Esophagus (tissue), 2 donors: ENCODE data around the gene CORO2A. TPM values are rescaled to one million over a fixed set of nuclear protein-coding genes. Genes with fewer than 3 reads are reported as not detected.
A peak's percentile ranks its signal among the peaks of the same experiment; 100 is the strongest.

ENCODE experiments used
- H3K27ac ChIP-seq, 2 donors: one replicate each; pipeline ENCODE4 v1.5.1; 2013; ENCODE audit warnings: low read depth in 2 of 2, mild to moderate bottlenecking in 2 of 2, inconsistent platforms in 1 of 2, low read length in 1 of 2, moderate library complexity in 1 of 2
- H3K27me3 ChIP-seq, 2 donors: one replicate each; pipeline ENCODE4 v1.6.1; 2013; ENCODE audit warnings: low read length in 2 of 2, control low read depth in 1 of 2, mild to moderate bottlenecking in 1 of 2; ENCODE audit not compliant: insufficient read depth in 2 of 2, control insufficient read depth in 1 of 2
- H3K36me3 ChIP-seq, 2 donors: one replicate each; pipeline ENCODE4 v1.6.1; 2013; ENCODE audit warnings: low read length in 1 of 2; ENCODE audit not compliant: control insufficient read depth in 2 of 2, insufficient read depth in 2 of 2
- H3K4me1 ChIP-seq, 2 donors: one replicate each; pipeline ENCODE4 v1.6.1; 2013; ENCODE audit warnings: low read length in 1 of 2; ENCODE audit not compliant: control insufficient read depth in 2 of 2, insufficient read depth in 2 of 2
- H3K4me3 ChIP-seq, 2 donors: one replicate each; pipeline ENCODE4 v1.5.1; 2013; ENCODE audit warnings: low read length in 2 of 2, mild to moderate bottlenecking in 2 of 2, low read depth in 1 of 2, moderate library complexity in 1 of 2
- H3K9me3 ChIP-seq, 2 donors: one replicate each; pipeline ENCODE4 v1.6.1; 2013; ENCODE audit warnings: mild to moderate bottlenecking in 2 of 2, low read depth in 1 of 2, low read length in 1 of 2, moderate library complexity in 1 of 2; ENCODE audit not compliant: control insufficient read depth in 2 of 2, insufficient read depth in 1 of 2
- WGBS, 2 donors: extraction: QIAGEN DNeasy Blood & Tissue Kit; methylation state at CpG; one replicate each; pipeline ENCODE4 v1.1.7; 2013; 5-methylcytosine and 5-hydroxymethylcytosine counted together
- polyA plus RNA-seq, 2 donors: library from polyadenylated mRNA; stranded (reverse); fragments of 200-250 nt; gene quantifications; one replicate each; pipeline ENCODE4 v1.2.3, GENCODE V29; 2013
- donor health status: healthy with polysubstance abuse.
- donor health status: Bipolar disorder and iron deficiency.

CORO2A gene
- polyA plus RNA-seq, 2 donors = 7.1 to 9.0 TPM

DNA sequence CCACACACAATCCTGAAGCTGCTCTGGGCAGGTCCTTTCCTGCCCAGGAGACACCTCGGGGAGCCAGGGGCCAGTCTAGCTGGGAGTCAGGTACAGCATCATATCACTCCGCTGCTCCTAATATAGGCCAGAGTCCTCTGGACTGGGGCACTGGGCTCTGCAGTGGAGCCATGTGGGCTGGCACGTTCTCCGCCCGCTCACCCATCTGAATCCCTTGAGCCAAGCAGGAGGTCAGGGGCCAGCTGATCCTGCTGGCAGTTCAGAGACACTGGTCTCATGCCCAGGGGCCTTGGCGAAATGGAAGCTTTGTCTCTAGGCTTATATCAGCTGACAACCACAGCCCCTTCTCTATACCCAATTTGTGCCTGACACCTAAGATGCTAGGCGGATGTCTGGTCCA, 9.3 kb upstream of the CORO2A start:
- no peaks in the 10 kb centered on the region for H3K4me1 ChIP-seq
- peaks cover 7 to 51% of the 10 kb centered on the region in 2 donors for H3K36me3 ChIP-seq
- no peak overlapping the region for H3K27ac ChIP-seq
- no peak overlapping the region for H3K4me3 ChIP-seq
- H3K9me3 ChIP-seq = no peaks in the 10 kb centered on the region
- no peaks in the 10 kb centered on the region for H3K27me3 ChIP-seq
- WGBS, 2 donors = 88 to 93% methylated on average over 7 of the region's 7 CpGs

DNA sequence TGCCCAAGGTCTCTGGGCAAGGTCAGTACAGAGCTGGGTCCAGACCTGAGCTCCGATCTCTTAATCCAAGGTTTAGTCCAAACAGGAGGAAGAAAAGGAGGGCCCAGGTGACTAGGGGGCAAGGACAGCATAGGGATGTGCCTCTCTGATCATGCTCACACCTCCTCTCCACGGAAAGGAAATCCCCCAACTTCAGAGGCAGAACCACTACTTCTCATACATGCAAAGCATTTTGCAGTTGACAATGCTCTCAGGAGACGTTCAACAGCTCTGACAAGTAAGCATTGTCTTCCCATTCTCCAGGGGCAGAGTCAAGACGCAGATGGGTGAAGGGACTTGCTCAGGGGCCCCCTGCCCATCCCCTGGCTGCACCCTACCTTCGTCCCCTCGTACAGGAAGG, 8.7 kb upstream of the CORO2A start:
- Histone ChIP-seq H3K9me3 (no peaks in the 10 kb centered on the region), H3K4me1 (no peaks in the 10 kb centered on the region), H3K36me3 (peaks cover 7 to 48% of the 10 kb centered on the region in 2 donors), H3K27me3 (no peaks in the 10 kb centered on the region), H3K4me3 (no peak overlapping the region), H3K27ac (no peak overlapping the region)
- 85 to 86% methylated on average over 6 of the region's 6 CpGs for WGBS, 2 donors

DNA sequence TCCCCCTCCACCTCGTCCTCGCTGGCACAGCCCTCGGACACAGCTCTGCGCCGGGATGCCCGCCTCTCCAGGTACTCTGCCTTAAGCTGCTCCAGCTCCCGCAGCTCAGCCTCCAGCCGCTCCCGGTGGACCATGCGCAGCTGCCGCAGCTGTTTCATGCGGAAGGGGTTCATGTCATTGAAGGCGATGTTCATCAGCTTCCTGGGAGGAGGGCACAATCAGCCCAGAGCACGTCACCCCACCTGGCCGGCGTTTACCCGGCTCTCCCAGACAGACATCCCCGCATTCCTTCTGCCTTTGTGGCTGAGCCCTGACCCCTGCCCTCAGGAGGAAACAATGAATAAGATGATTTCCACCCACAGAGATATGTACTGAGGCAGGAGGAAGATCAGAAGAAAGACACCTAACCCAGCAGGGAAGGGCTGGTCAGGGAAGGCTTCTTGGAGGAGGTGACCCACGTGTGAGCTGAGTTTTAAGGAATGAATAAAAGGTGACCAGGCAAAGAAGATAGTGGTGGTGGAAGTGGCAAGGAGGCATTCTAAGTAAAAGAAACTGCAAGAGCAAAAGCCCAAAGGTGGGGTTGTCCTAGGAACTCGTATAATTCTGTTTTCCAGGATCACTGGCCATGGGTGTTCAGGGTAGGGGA, 7.1 kb upstream of the CORO2A start:
- H3K36me3 ChIP-seq = peaks cover 7 to 48% of the 10 kb centered on the region in 2 donors
- H3K27ac ChIP-seq = no peak overlapping the region
- WGBS, 2 donors = 86 to 90% methylated on average over 20 of the region's 20 CpGs
- no peaks in the 10 kb centered on the region for H3K9me3 ChIP-seq
- no peak overlapping the region for H3K4me3 ChIP-seq
- H3K4me1 ChIP-seq = no peaks in the 10 kb centered on the region
- no peaks in the 10 kb centered on the region for H3K27me3 ChIP-seq

DNA sequence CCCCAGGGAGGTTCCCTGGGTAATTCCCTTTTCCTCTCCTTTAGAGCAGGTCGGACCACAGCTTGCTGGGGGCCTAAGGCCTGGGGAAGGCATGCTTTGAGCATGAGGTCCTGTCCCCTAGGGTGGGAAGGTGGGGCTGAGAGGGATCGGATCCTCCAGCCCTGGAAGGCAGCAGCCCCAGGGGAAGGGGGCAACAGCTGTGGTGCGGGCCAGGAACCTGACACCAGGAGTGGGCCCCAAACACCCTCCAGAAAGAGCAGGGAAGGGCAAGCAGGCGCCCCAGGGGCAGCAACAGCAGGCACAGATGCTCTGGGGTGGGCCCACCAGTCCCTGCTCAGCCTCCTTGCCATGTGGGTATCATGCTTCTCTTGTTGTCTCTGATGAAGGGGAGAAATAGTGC, 3.2 kb upstream of the CORO2A start:
- H3K27ac ChIP-seq = no peak overlapping the region
- no peak overlapping the region for H3K4me3 ChIP-seq
- H3K4me1 ChIP-seq = peaks cover 0 to 4% of the 10 kb centered on the region in 2 donors
- WGBS, 2 donors = 78 to 91% methylated on average over 4 of the region's 4 CpGs
- no peaks in the 10 kb centered on the region for H3K27me3 ChIP-seq
- H3K36me3 ChIP-seq = peaks cover 6 to 26% of the 10 kb centered on the region in 2 donors
- H3K9me3 ChIP-seq = no peaks in the 10 kb centered on the region

DNA sequence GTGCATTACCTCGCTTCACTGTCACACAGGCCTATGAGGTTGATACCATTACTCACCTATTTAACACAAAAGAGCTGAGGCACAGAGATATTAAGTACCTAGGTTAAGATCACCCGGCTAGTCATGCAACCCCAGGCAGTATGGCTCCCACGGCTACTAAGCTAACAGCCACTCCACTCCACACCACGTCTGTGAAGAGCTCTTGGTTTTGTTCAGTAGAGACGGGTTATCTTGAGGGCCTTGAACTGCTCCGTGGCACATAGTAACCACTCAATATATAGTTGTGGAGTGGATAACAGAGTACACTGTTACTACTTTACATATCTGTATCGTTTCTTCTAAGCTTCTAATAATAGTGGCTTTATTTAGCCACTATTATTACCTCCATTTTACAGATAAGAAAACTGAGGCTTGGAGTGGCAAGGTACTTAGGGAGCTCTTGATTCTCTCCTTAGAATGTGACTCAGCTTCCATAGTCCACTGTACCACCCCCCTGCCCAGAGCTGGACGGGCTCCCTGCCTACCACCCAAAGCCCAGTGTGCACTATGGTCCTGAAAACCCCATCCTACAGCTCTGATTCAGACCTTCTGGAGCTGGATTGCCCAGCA, 1.0 kb upstream of the CORO2A start:
- Histone ChIP-seq H3K36me3 (peaks cover 3 to 9% of the 10 kb centered on the region in 2 donors), H3K4me1 (peaks cover 0 to 4% of the 10 kb centered on the region in 2 donors), H3K4me3 (peak overlapping the region; percentile 75 to 92), H3K9me3 (no peaks in the 10 kb centered on the region), H3K27me3 (no peaks in the 10 kb centered on the region), H3K27ac (peak overlapping the region; percentile 92 to 95)
- 52 to 53% methylated on average over 8 of the region's 8 CpGs for WGBS, 2 donors

DNA sequence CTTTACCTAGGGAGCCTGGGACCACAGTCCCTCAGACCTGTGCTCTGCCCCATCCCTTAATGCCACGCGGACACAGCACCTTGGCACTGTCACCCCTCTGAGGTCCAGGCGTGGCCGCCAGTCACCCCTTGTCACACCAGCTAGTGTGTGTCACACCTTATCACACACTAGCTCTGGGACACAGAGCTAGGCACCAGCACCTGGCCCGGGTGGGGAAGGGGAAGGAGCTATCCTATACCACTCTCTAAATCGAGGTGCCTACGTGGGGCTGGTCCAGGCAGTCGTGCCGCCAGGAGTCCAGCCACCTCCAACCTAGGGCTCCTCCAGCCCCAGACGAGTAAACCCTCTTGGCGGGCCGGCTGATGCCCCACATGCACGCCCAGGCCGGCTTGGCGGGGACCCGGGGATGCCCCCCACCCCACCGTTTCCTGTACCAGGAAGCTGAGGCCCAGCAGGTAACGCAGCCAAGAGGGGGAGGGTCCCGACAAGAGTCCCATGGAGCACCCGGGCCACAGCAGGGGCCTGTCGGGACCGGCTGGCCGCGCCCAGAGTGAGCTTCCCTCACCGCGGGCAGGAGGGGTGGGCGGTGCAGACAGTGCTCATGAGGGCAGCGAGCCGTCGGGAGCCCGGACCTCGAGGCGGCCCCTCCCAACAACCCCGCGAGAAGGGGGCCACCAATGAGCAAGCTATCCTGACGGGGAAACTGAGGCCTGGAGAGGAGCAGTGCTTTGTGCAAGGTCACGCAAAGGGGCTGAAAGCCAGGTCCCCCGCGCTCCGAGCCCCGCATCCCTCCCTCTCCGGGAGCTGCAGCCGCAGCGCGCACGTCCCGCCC, 550 bp downstream of the CORO2A start:
- Histone ChIP-seq H3K36me3 (peaks cover 0 to 3% of the 10 kb centered on the region in 2 donors), H3K27me3 (no peaks in the 10 kb centered on the region), H3K27ac (peak overlapping the region; percentile 92 to 95), H3K9me3 (no peaks in the 10 kb centered on the region), H3K4me3 (peak overlapping the region; percentile 75 to 92), H3K4me1 (peaks cover 0 to 4% of the 10 kb centered on the region in 2 donors)
- 7 to 12% methylated on average over 41 to 47 of the region's 47 CpGs for WGBS, 2 donors

DNA sequence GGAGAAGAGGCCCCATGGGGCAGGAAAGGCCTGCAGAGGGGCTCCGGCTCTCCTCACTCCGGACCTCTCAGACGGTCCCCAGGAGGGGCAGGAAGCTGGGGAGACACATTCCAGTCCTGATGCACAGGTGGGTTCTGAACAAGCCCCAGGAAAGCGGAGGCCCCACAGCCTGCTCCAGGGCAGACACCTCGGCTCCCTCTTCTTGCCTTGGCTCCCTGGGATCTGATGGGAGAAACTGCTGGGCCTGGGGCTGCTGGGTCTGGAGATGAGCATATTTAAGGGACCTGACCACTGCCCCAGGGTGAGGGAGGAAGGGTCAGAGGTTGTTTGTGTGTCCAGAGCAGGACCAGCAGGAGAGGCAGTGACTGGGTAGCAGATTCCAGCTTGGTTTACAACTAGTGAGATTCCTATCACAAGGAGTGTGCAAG, 1.2 kb downstream of the CORO2A start:
- H3K4me3 ChIP-seq = peak overlapping the region; percentile 75 to 92
- 57 to 72% methylated on average over 5 of the region's 5 CpGs for WGBS, 2 donors
- H3K27ac ChIP-seq = peak overlapping the region in 1 of 2 donors; percentile 92

DNA sequence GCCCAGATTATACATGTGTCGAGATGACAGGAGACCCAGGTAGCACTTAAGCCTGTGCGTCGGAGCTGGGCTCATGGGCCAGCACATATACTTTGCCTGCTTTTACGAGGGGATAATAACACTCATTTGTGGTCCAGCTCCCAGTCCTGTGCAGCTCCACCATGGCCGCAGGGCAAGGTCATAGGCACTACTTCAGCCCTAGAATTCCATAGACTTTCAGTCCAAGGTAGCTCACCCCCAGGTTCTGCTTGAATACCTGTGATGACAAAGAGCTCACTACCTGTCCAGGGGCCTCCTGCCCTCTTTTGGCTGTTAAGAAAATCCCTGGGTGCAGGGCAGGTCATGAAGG, 1.7 kb downstream of the CORO2A start:
- H3K9me3 ChIP-seq = no peaks in the 10 kb centered on the region
- no peaks in the 10 kb centered on the region for H3K27me3 ChIP-seq
- peak overlapping the region; percentile 10 to 75 for H3K4me3 ChIP-seq
- H3K36me3 ChIP-seq = peaks cover 0 to 3% of the 10 kb centered on the region in 2 donors
- peak overlapping the region in 1 of 2 donors; percentile 26 for H3K27ac ChIP-seq
- peaks cover 0 to 4% of the 10 kb centered on the region in 2 donors for H3K4me1 ChIP-seq
- WGBS, 2 donors = 68 to 79% methylated on average over 5 of the region's 5 CpGs

More for the DNA sequence above, 1.2 kb downstream of the CORO2A start:
- Histone ChIP-seq H3K4me1 (peaks cover 0 to 4% of the 10 kb centered on the region in 2 donors), H3K9me3 (no peaks in the 10 kb centered on the region), H3K36me3 (peaks cover 0 to 3% of the 10 kb centered on the region in 2 donors), H3K27me3 (no peaks in the 10 kb centered on the region)

DNA sequence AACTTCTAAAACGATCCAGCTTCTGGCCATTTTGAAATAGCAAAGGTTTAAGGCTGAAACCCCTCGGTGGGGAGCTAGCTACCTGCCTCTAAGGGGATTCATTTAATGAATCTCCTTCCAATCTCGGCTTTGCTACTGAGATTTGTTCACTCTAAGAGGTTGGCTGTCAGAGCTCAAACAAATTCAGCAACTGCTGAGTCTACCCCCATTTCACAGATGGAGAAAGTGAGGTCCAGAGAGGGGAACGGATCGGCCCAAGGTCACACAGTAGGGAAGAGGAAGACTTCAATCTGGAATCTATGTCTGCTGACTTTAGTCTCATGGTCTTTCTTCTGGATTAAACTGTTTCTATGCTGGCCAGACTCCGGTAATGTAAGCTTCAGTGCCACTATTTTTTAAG, 3.0 kb downstream of the CORO2A start:
- peaks cover 2 to 5% of the 10 kb centered on the region in 2 donors for H3K4me1 ChIP-seq
- H3K4me3 ChIP-seq = no peak overlapping the region
- no peaks in the 10 kb centered on the region for H3K9me3 ChIP-seq
- H3K36me3 ChIP-seq = peaks cover 0 to 3% of the 10 kb centered on the region in 2 donors
- no peak overlapping the region for H3K27ac ChIP-seq
- 72 to 78% methylated on average over 6 of the region's 6 CpGs for WGBS, 2 donors
- H3K27me3 ChIP-seq = no peaks in the 10 kb centered on the region
